Peyer's patch (tissue), 4 donors: ENCODE data around the gene RAB8B.

Experiments
- CTCF ChIP-seq, 6 experiments: fragments of 450-650 bp in 4 of 6; fragments of 200-600 bp in 2 of 6; sonication (generic) in 1 of 6; IDR thresholded peaks; one replicate each; pipeline ENCODE4 v1.5.1; 2017 to 2019; ENCODE audit warnings: antibody characterized with exemption in 6 of 6, mild to moderate bottlenecking in 3 of 6, moderate library complexity in 1 of 6
- POLR2A ChIP-seq, 2 donors: fragments of 450-650 bp; IDR thresholded peaks; one replicate each; pipeline ENCODE4 v1.5.1; 2017; ENCODE audit warnings: antibody characterized with exemption in 2 of 2, mild to moderate bottlenecking in 2 of 2, moderate library complexity in 2 of 2

- TF ChIP-seq CTCF (IDR thresholded peaks at IDR 0.05) (no peak), POLR2A (IDR thresholded peaks at IDR 0.05) (no peak)
Measured at GRCh38 chr15:63172851-63173451, 16.5 kb upstream of the RAB8B start.
